ENCODE data around the gene CEP20. TPM values are rescaled to one million over a fixed set of nuclear protein-coding genes. Genes with fewer than 3 reads are reported as not detected.
A peak's percentile ranks its signal among the peaks of the same experiment; 100 is the strongest.

Gene CEP20
- total RNA-seq, 1 donor from 2014 or later = 7.6 TPM

GRCh38 chr16:15822957-15823356, 65.4 kb downstream of the CEP20 start:
- H3K9me3 ChIP-seq = no peaks in the 10 kb centered on the region
- H3K4me3 ChIP-seq = peak overlapping the region in 1 of 2 donors; percentile 38
- TF ChIP-seq, protein P1, sequence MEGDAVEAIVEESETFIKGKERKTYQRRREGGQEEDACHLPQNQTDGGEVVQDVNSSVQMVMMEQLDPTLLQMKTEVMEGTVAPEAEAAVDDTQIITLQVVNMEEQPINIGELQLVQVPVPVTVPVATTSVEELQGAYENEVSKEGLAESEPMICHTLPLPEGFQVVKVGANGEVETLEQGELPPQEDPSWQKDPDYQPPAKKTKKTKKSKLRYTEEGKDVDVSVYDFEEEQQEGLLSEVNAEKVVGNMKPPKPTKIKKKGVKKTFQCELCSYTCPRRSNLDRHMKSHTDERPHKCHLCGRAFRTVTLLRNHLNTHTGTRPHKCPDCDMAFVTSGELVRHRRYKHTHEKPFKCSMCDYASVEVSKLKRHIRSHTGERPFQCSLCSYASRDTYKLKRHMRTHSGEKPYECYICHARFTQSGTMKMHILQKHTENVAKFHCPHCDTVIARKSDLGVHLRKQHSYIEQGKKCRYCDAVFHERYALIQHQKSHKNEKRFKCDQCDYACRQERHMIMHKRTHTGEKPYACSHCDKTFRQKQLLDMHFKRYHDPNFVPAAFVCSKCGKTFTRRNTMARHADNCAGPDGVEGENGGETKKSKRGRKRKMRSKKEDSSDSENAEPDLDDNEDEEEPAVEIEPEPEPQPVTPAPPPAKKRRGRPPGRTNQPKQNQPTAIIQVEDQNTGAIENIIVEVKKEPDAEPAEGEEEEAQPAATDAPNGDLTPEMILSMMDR (IDR thresholded peaks at IDR 0.05) = no peak
- peak; percentile 49 to 89 for DNase-seq (ENCODE audit: low spot score in 2 of 2)
- intact Hi-C loops (cut with DNase I) = loop anchor here (1.0 to 5.0 kb wide), 3 partner anchors 8 to 46 kb away; partner anchors contain the start of gene MYH11
- peaks cover 37 to 63% of the 10 kb centered on the region in 2 donors for H3K4me1 ChIP-seq
- H3K27ac ChIP-seq = peak overlapping the region; percentile 77 to 90
- H3K27me3 ChIP-seq = no peaks in the 10 kb centered on the region
- H3K36me3 ChIP-seq = peaks cover 64 to 67% of the 10 kb centered on the region in 2 donors

- TF ChIP-seq, protein P1 (IDR thresholded peaks at IDR 0.05) = no peak
- H3K9me3 ChIP-seq = peaks cover 6 to 10% of the 10 kb centered on the region in 2 donors
- no peaks in the 10 kb centered on the region for H3K27me3 ChIP-seq
- no peak for DNase-seq (ENCODE audit: low spot score in 2 of 2)
- peaks cover 64 to 68% of the 10 kb centered on the region in 2 donors for H3K36me3 ChIP-seq
- no peak overlapping the region for H3K4me3 ChIP-seq
- H3K27ac ChIP-seq = peak overlapping the region; percentile 72 to 77
- peaks cover 20 to 51% of the 10 kb centered on the region in 2 donors for H3K4me1 ChIP-seq
- intact Hi-C loops (cut with DNase I) = loop anchor here (5.0 kb wide), 2 partner anchors 36 to 44 kb away; partner anchors contain the start of gene MYH11
Observed at GRCh38 chr16:15820837-15821236, 67.6 kb downstream of the CEP20 start.

DNA sequence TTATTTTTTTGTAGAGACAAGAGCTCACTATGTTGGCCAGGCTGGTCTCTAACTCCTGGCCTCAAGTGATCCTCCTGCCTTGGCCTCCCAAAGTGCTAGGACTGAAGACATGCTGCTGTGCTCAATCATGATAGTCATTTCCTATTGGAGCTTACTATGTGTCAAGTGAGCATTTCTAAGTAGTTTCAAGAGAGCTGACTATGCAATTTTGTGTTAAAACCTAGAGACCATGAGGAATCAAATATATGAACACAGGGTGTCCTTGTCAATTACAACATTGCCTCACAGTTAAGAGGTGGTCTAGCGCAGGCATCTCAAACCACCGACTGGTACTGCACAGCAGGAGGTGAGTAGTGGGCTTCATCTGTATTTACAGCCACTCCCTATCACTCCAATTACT, 69.4 kb downstream of the CEP20 start:
- peaks cover 12 to 40% of the 10 kb centered on the region in 2 donors for H3K4me1 ChIP-seq

DNA sequence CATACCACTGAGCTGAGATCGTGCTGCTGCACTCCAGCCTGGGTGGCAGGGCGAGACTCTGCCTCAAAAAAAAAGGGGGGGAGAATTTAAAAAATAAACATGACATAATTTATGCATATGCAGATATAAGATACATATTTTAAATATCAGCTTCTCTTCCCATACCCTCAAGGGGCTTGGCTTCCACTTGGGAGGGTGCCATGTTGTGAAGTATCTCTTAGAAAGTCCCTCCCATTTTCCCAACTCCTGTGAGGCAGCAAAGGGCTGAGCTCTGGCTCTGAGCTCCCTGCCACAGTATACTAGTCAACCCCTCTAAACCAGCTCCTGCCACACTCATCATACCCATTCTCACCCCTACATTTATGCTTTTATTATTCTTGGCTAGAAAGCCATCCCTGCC, 71.0 kb downstream of the CEP20 start:
- Histone ChIP-seq H3K36me3 (peaks cover 67 to 76% of the 10 kb centered on the region in 2 donors), H3K27me3 (no peaks in the 10 kb centered on the region), H3K9me3 (peaks cover 7 to 12% of the 10 kb centered on the region in 2 donors), H3K27ac (peak overlapping the region; percentile 74 to 77), H3K4me3 (no peak overlapping the region), H3K4me1 (peaks cover 14 to 41% of the 10 kb centered on the region in 2 donors)
- intact Hi-C loops (cut with DNase I) = no loop called here
- DNase-seq (ENCODE audit: low spot score in 2 of 2) = no peak
- TF ChIP-seq, protein P1 (IDR thresholded peaks at IDR 0.05) = no peak

More for the DNA sequence above, 69.4 kb downstream of the CEP20 start:
- TF ChIP-seq, protein P1 (IDR thresholded peaks at IDR 0.05) = no peak
- H3K36me3 ChIP-seq = peaks cover 66% of the 10 kb centered on the region in 2 donors
- H3K9me3 ChIP-seq = peaks cover 7 to 12% of the 10 kb centered on the region in 2 donors
- H3K4me3 ChIP-seq = no peak overlapping the region
- DNase-seq (ENCODE audit: low spot score in 2 of 2) = no peak
- H3K27me3 ChIP-seq = no peaks in the 10 kb centered on the region
- peak overlapping the region; percentile 74 to 77 for H3K27ac ChIP-seq
- intact Hi-C loops (cut with DNase I) = no loop called here

- Histone ChIP-seq H3K4me3 (no peak overlapping the region), H3K9me3 (peaks cover 7 to 12% of the 10 kb centered on the region in 2 donors), H3K27me3 (no peaks in the 10 kb centered on the region), H3K4me1 (peaks cover 18 to 40% of the 10 kb centered on the region in 2 donors), H3K27ac (peak overlapping the region; percentile 74 to 77), H3K36me3 (peaks cover 64 to 73% of the 10 kb centered on the region in 2 donors)
- no peak for DNase-seq (ENCODE audit: low spot score in 2 of 2)
- TF ChIP-seq, protein P1 (IDR thresholded peaks at IDR 0.05) = no peak
- intact Hi-C loops (cut with DNase I) = no loop called here
Observed at GRCh38 chr16:15816228-15816627, 72.2 kb downstream of the CEP20 start.

Other genes with a start within 250 kb of the CEP20 start
- 16.0 TPM for gene MARF1, start 245.4 kb downstream of the CEP20 start, total RNA-seq
- gene NDE1, start 238.4 kb downstream of the CEP20 start, total RNA-seq = 21.9 TPM
- 694 TPM for gene MYH11, start 31.6 kb downstream of the CEP20 start, total RNA-seq
- gene ABCC1, start 61.0 kb upstream of the CEP20 start, total RNA-seq = 144 TPM